Left lung (tissue), 10 donors: ENCODE results near the gene ANK3. TPM values are rescaled to one million over a fixed set of nuclear protein-coding genes. Genes with fewer than 3 reads are reported as not detected.

Experiments used
- ATAC-seq: fragments of 200-7000 bp; cut with Tn5 transposase; one replicate; pipeline ENCODE4 v1.9.1; 2020; ENCODE audit warnings: moderate library complexity
- DNase-seq, 4 donors: peaks; one replicate each; pipeline ENCODE4 v3.0.0-alpha.2; 2013 to 2020
- H3K27ac ChIP-seq, 2 donors: fragments of 200-600 bp; sonication (generic) in 1 of 2; one replicate each; pipeline versions ENCODE4 v1.5.0 to v1.8.0; 2020 to 2021
- H3K27me3 ChIP-seq, 2 donors: fragments of 200-600 bp; sonication (generic) in 1 of 2; one replicate each; pipeline versions ENCODE4 v1.5.0 to v1.8.0; 2020 to 2021
- H3K36me3 ChIP-seq, 2 donors: fragments of 200-600 bp; sonication (generic) in 1 of 2; one replicate each; pipeline versions ENCODE4 v1.5.0 to v1.8.0; 2020 to 2021
- H3K4me1 ChIP-seq, 2 donors: fragments of 200-600 bp; one replicate each; pipeline ENCODE4 v1.8.0; 2021
- H3K4me3 ChIP-seq, 2 donors: fragments of 200-600 bp; sonication (generic) in 1 of 2; one replicate each; pipeline versions ENCODE4 v1.5.0 to v1.8.0; 2020 to 2021; ENCODE audit warnings: mild to moderate bottlenecking in 1 of 2
- H3K9me3 ChIP-seq, 2 donors: fragments of 200-600 bp; sonication (generic) in 1 of 2; one replicate each; pipeline versions ENCODE4 v1.5.0 to v1.8.0; 2020 to 2021
- CTCF ChIP-seq, 2 donors: fragments of 200-600 bp; sonication (generic) in 1 of 2; IDR thresholded peaks; one replicate each; pipeline versions ENCODE4 v1.5.0 to v1.8.0; 2021; ENCODE audit warnings: antibody characterized with exemption in 2 of 2
- intact Hi-C, 2 donors: fragments of 100-400 bp; cut with DNase I; formaldehyde crosslinking; loops; one replicate each; pipeline versions ENCODE4 v1.11.2 to v1.14.2; 2022
- polyA plus RNA-seq, 6 donors: library from polyadenylated mRNA; unstranded; fragments of 120-200 nt; gene quantifications; one replicate each; pipeline ENCODE4 v1.2.1, GENCODE V29; 2013; ENCODE audit not compliant: insufficient read length in 6 of 6
- total RNA-seq, 2 donors: library from RNA; stranded (reverse); fragmentation: NEBNext Ultra II Directional; extraction: Animal tissue kit (Norgen Biotek cat#: 25700); gene quantifications; one replicate each; pipeline ENCODE4 v1.2.1, GENCODE V29; 2021
- donor health status: DM: no; HTN: yes; CAD: no.
- donor health status: DM: no; HTN: no; CAD: no.

ANK3 gene
- total and polyA plus RNA-seq, 8 donors, result 22.1 to 74.1 (median 35.1) TPM

- peak in 2 of 4 donors; percentile 31 to 39 for DNase-seq
- Histone ChIP-seq H3K9me3 (no peaks in the 10 kb centered on the region), H3K4me1 (no peaks in the 10 kb centered on the region), H3K36me3 (no peaks in the 10 kb centered on the region), H3K4me3 (no peak overlapping the region), H3K27me3 (no peaks in the 10 kb centered on the region), H3K27ac (peak overlapping the region; percentile 9 to 14)
- intact Hi-C loops, result no loop called here
- ATAC-seq, result peak; percentile 89
- TF ChIP-seq CTCF (IDR thresholded peaks at IDR 0.05), result no peak
Measured at GRCh38 chr10:60282771-60283353, 106.8 kb downstream of the ANK3 start.

- H3K4me1 ChIP-seq, result no peaks in the 10 kb centered on the region
- H3K4me3 ChIP-seq, result no peak overlapping the region
- H3K36me3 ChIP-seq, result no peaks in the 10 kb centered on the region
- no peak for TF ChIP-seq CTCF (IDR thresholded peaks at IDR 0.05)
- DNase-seq (no peak), ATAC-seq (no peak)
- intact Hi-C loops, result no loop called here
- no peaks in the 10 kb centered on the region for H3K27me3 ChIP-seq
- H3K27ac ChIP-seq, result no peak overlapping the region
- no peaks in the 10 kb centered on the region for H3K9me3 ChIP-seq
Measured at GRCh38 chr10:60281792-60282353, 107.8 kb downstream of the ANK3 start.

- no peak for DNase-seq
- Histone ChIP-seq H3K9me3 (no peaks in the 10 kb centered on the region), H3K27me3 (no peaks in the 10 kb centered on the region), H3K27ac (no peak overlapping the region), H3K4me3 (no peak overlapping the region), H3K4me1 (no peaks in the 10 kb centered on the region), H3K36me3 (no peaks in the 10 kb centered on the region)
- intact Hi-C loops, result no loop called here
- peak; percentile 58 for ATAC-seq
- no peak for TF ChIP-seq CTCF (IDR thresholded peaks at IDR 0.05)
Measured at GRCh38 chr10:60281331-60281730, 108.3 kb downstream of the ANK3 start.

- TF ChIP-seq CTCF (IDR thresholded peaks at IDR 0.05), result no peak
- Histone ChIP-seq H3K27ac (no peak overlapping the region), H3K4me3 (no peak overlapping the region), H3K9me3 (no peaks in the 10 kb centered on the region), H3K27me3 (no peaks in the 10 kb centered on the region), H3K36me3 (no peaks in the 10 kb centered on the region), H3K4me1 (no peaks in the 10 kb centered on the region)
- ATAC-seq (no peak), DNase-seq (no peak)
- intact Hi-C loops, result no loop called here
Measured at GRCh38 chr10:60280475-60280874, 109.2 kb downstream of the ANK3 start.

GRCh38 chr10:60277656-60278055 is 112.0 kb downstream of the ANK3 start:
- Histone ChIP-seq H3K27me3 (no peaks in the 10 kb centered on the region), H3K36me3 (no peaks in the 10 kb centered on the region), H3K4me1 (no peaks in the 10 kb centered on the region), H3K27ac (no peak overlapping the region), H3K4me3 (no peak overlapping the region), H3K9me3 (no peaks in the 10 kb centered on the region)
- intact Hi-C loops, result no loop called here
- no peak for DNase-seq
- no peak for ATAC-seq
- TF ChIP-seq CTCF (IDR thresholded peaks at IDR 0.05), result no peak
